Neural cell (in vitro differentiated cells): ENCODE data around the gene PXK. TPM values are rescaled to one million over a fixed set of nuclear protein-coding genes. Genes with fewer than 3 reads are reported as not detected.
A peak's percentile ranks its signal among the peaks of the same experiment; 100 is the strongest.

Source experiments
- H2AFZ ChIP-seq: fragments of 200-600, 300-800 bp; sonication (generic), shearing (Covaris generic); 2 replicates; pipeline ENCODE4 v1.6.0; 2014; ENCODE audit warnings: low read depth, mild to moderate bottlenecking, antibody characterized with exemption, low read length, moderate library complexity
- H3F3A ChIP-seq: fragments of 200-600 bp; shearing (Covaris generic); 2 replicates; pipeline ENCODE4 v1.6.1; 2016; ENCODE audit warnings: mild to moderate bottlenecking, moderate library complexity, mixed read lengths, antibody characterized with exemption, low read length; ENCODE audit not compliant: insufficient read depth, poor library complexity, severe bottlenecking
- H3K27ac ChIP-seq: fragments of 200-600, 300-800 bp; sonication (generic), shearing (Covaris generic); 2 replicates; pipeline ENCODE4 v1.5.1; 2014; ENCODE audit warnings: mild to moderate bottlenecking, low read length, moderate library complexity
- H3K27me3 ChIP-seq: fragments of 300-800, 200-600 bp; sonication (generic), shearing (Covaris generic); 2 replicates; pipeline ENCODE4 v1.6.0; 2014; ENCODE audit warnings: mild to moderate bottlenecking, low read depth, low read length, moderate library complexity; ENCODE audit not compliant: insufficient read depth
- H3K36me3 ChIP-seq: fragments of 300-800, 200-600 bp; sonication (generic), shearing (Covaris generic); 2 replicates; pipeline ENCODE4 v1.5.1; 2014; ENCODE audit warnings: mild to moderate bottlenecking, antibody characterized with exemption, low read length, moderate library complexity; ENCODE audit not compliant: insufficient read depth
- H3K4me2 ChIP-seq: fragments of 300-800, 200-600 bp; sonication (generic), shearing (Covaris generic); 2 replicates; pipeline ENCODE4 v1.6.0; 2014; ENCODE audit warnings: mild to moderate bottlenecking, low read length
- H3K4me3 ChIP-seq: fragments of 300-800, 200-600 bp; sonication (generic), shearing (Covaris generic); 2 replicates; pipeline ENCODE4 v1.5.1; 2014; ENCODE audit warnings: mild to moderate bottlenecking, low read length, moderate library complexity
- H3K79me2 ChIP-seq: fragments of 200-600 bp; shearing (Covaris generic); replicated peaks from 2 replicates; pipeline ENCODE4 v1.6.0; 2014; ENCODE audit warnings: mild to moderate bottlenecking, low read length, moderate library complexity; ENCODE audit not compliant: insufficient read depth
- H3K9ac ChIP-seq: fragments of 300-800, 200-600 bp; sonication (generic), shearing (Covaris generic); 2 replicates; pipeline ENCODE4 v1.6.1; 2016; ENCODE audit warnings: mild to moderate bottlenecking, low read length, mixed read lengths
- H3K9me2 ChIP-seq: fragments of 200-600 bp; shearing (Covaris generic); 2 replicates; pipeline ENCODE4 v1.6.1; 2016; ENCODE audit warnings: mild to moderate bottlenecking, low read length, mixed read lengths; ENCODE audit not compliant: insufficient read depth
- H3K9me3 ChIP-seq: fragments of 200-600, 300-800 bp; sonication (generic), shearing (Covaris generic); 2 replicates; pipeline ENCODE4 v1.6.1; 2016; ENCODE audit warnings: mild to moderate bottlenecking, mixed run types, low read length, moderate library complexity, mixed read lengths
- H4K20me1 ChIP-seq: fragments of 200-600 bp; shearing (Covaris generic); 2 replicates; pipeline ENCODE4 v1.6.1; 2016; ENCODE audit warnings: mild to moderate bottlenecking, mixed run types; ENCODE audit not compliant: insufficient read depth
- CTCF ChIP-seq: fragments of 450-650 bp; IDR thresholded peaks from 2 replicates; pipeline ENCODE4 v1.5.1; 2014; ENCODE audit warnings: antibody characterized with exemption, mild to moderate bottlenecking, moderate library complexity; ENCODE audit not compliant: poor library complexity, severe bottlenecking
- EP300 ChIP-seq: fragments of 450-650 bp; conservative IDR thresholded peaks from 2 replicates; pipeline ENCODE4 v1.6.1; 2014; ENCODE audit warnings: antibody characterized with exemption, mild to moderate bottlenecking, moderate library complexity; ENCODE audit not compliant: poor library complexity, severe bottlenecking
- EZH2 ChIP-seq: fragments of 200-600, 300-800 bp; shearing (Covaris generic), sonication (generic); IDR thresholded peaks from 2 replicates; pipeline ENCODE4 v1.6.1; 2014; ENCODE audit warnings: antibody characterized with exemption, low read length, borderline replicate concordance, mild to moderate bottlenecking; ENCODE audit not compliant: insufficient read depth, poor library complexity, severe bottlenecking
- MXI1 ChIP-seq: fragments of 450-650 bp; conservative IDR thresholded peaks from 2 replicates; pipeline ENCODE4 v1.6.1; 2014; ENCODE audit warnings: antibody characterized with exemption, mild to moderate bottlenecking; ENCODE audit not compliant: poor library complexity, severe bottlenecking
- POLR2AphosphoS5 ChIP-seq: IDR thresholded peaks from 2 replicates; pipeline ENCODE4 v1.6.1; 2012
- RAD21 ChIP-seq: fragments of 450-650 bp; conservative IDR thresholded peaks from 2 replicates; pipeline ENCODE4 v1.6.1; 2014; ENCODE audit warnings: antibody characterized with exemption, mild to moderate bottlenecking, moderate library complexity
- SMC3 ChIP-seq: fragments of 450-650 bp; conservative IDR thresholded peaks from 2 replicates; pipeline ENCODE4 v1.6.1; 2014; ENCODE audit warnings: antibody characterized with exemption, mild to moderate bottlenecking, moderate library complexity; ENCODE audit not compliant: poor library complexity
- TAF1 ChIP-seq: IDR thresholded peaks from 2 replicates; pipeline ENCODE4 v1.6.1; 2012; ENCODE audit warnings: low read depth
- polyA plus RNA-seq: library from polyadenylated mRNA; depleted of rRNA; stranded (reverse); fragments of >200 nt; gene quantifications from 2 replicates; pipeline ENCODE4 v1.2.3, GENCODE V29; 2014
- TF ChIP-seq, protein P1 (sequence below): IDR thresholded peaks from 2 replicates; pipeline ENCODE4 v1.6.1; 2012; ENCODE audit warnings: borderline replicate concordance

The PXK gene
- polyA plus RNA-seq, 1 donor from 2014 or later: 37.7 TPM

- Histone ChIP-seq H3K9me2 (no peaks in the 10 kb centered on the region), H3K27ac (no peak overlapping the region), H3F3A (no peaks in the 10 kb centered on the region), H3K36me3 (no peaks in the 10 kb centered on the region), H3K9me3 (no peaks in the 10 kb centered on the region), H4K20me1 (no peaks in the 10 kb centered on the region), H3K79me2 (no peaks in the 10 kb centered on the region), H3K4me2 (no peak overlapping the region), H2AFZ (no peak overlapping the region), H3K27me3 (no peaks in the 10 kb centered on the region), H3K9ac (no peak overlapping the region), H3K4me3 (no peak overlapping the region)
- TF ChIP-seq SMC3 (peak; percentile 87), RAD21 (peak; percentile 70), MXI1 (no peak), CTCF (peak; percentile 79)
These were observed 82.0 kb downstream of the PXK start for GRCh38 chr3:58414538-58415197.

DNA sequence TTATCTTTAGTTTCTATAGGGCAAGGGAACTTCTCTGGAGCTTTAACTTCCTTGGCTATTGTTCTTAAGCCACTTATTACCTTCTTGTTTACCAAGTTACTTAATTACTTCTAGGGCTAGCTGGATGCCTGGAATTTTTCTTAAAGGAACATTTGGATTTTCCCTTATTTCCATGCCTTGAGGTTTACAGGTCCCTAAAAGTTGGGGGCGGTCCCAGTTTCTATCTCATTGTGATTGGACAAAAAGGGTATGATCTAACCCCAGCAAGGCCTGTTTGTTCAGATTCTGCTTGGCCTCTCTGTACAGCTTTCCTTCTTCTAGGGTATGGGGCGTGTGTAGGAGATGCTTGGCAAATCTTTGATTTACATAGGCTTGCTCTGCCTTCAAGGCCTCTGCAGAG, 83.5 kb downstream of the PXK start:
- Histone ChIP-seq H3K27ac (no peak overlapping the region), H4K20me1 (no peaks in the 10 kb centered on the region), H3K4me3 (no peak overlapping the region), H3K9me3 (no peaks in the 10 kb centered on the region), H3F3A (no peaks in the 10 kb centered on the region), H3K36me3 (no peaks in the 10 kb centered on the region), H2AFZ (no peak overlapping the region), H3K79me2 (no peaks in the 10 kb centered on the region), H3K9ac (no peak overlapping the region), H3K9me2 (no peaks in the 10 kb centered on the region), H3K27me3 (no peaks in the 10 kb centered on the region), H3K4me2 (no peak overlapping the region)
- TF ChIP-seq CTCF: no peak
- no peak for TF ChIP-seq EP300

DNA sequence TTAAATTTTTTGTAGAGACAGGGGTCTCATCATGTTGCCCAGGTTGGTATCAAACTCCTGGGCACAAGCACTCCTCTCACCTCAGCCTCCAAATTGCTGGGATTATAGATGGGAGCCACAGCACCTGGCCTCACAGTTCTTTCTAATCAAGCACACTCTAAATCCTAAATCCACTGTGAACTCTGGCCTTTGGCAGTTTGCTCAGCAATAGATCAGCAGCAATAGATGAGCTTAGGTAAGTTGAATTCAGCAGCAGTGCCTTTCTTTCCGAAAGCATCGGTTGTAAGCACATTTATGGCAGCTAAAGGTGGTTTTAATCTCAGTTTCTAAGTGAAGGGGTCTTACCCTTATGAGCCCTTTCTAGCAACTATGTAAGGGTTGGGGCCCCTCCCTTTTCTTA, 84.4 kb downstream of the PXK start:
- Histone ChIP-seq H3K4me2 (no peak overlapping the region), H2AFZ (no peak overlapping the region), H3K9me2 (no peaks in the 10 kb centered on the region), H3K9me3 (no peaks in the 10 kb centered on the region), H3K36me3 (no peaks in the 10 kb centered on the region), H3F3A (no peaks in the 10 kb centered on the region), H3K79me2 (no peaks in the 10 kb centered on the region), H3K9ac (no peak overlapping the region), H3K27me3 (no peaks in the 10 kb centered on the region), H3K27ac (no peak overlapping the region), H3K4me3 (no peak overlapping the region), H4K20me1 (no peaks in the 10 kb centered on the region)
- TF ChIP-seq MXI1: no peak
- TF ChIP-seq, protein P1, sequence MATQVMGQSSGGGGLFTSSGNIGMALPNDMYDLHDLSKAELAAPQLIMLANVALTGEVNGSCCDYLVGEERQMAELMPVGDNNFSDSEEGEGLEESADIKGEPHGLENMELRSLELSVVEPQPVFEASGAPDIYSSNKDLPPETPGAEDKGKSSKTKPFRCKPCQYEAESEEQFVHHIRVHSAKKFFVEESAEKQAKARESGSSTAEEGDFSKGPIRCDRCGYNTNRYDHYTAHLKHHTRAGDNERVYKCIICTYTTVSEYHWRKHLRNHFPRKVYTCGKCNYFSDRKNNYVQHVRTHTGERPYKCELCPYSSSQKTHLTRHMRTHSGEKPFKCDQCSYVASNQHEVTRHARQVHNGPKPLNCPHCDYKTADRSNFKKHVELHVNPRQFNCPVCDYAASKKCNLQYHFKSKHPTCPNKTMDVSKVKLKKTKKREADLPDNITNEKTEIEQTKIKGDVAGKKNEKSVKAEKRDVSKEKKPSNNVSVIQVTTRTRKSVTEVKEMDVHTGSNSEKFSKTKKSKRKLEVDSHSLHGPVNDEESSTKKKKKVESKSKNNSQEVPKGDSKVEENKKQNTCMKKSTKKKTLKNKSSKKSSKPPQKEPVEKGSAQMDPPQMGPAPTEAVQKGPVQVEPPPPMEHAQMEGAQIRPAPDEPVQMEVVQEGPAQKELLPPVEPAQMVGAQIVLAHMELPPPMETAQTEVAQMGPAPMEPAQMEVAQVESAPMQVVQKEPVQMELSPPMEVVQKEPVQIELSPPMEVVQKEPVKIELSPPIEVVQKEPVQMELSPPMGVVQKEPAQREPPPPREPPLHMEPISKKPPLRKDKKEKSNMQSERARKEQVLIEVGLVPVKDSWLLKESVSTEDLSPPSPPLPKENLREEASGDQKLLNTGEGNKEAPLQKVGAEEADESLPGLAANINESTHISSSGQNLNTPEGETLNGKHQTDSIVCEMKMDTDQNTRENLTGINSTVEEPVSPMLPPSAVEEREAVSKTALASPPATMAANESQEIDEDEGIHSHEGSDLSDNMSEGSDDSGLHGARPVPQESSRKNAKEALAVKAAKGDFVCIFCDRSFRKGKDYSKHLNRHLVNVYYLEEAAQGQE: no peak
- TF ChIP-seq RAD21: no peak
- no peak for TF ChIP-seq SMC3
- TF ChIP-seq CTCF: no peak
- TF ChIP-seq TAF1: no peak
- TF ChIP-seq EZH2: no peak
- no peak for TF ChIP-seq EP300
- TF ChIP-seq POLR2AphosphoS5: no peak
